OCI-LY1 (cell line): ENCODE data around the gene CCL26.

Experiments used
- H2AFZ ChIP-seq: fragments of 200-600 bp; sonication (generic), shearing (Covaris generic); 2 replicates; pipeline ENCODE4 v1.6.0; 2014; ENCODE audit warnings: antibody characterized with exemption, mild to moderate bottlenecking, low read length
- H3F3A ChIP-seq: fragments of 200-600 bp; sonication (generic), shearing (Covaris generic); 2 replicates; pipeline ENCODE4 v1.6.0; 2014; ENCODE audit warnings: mild to moderate bottlenecking, antibody characterized with exemption, low read length, moderate library complexity; ENCODE audit not compliant: insufficient read depth
- H3K27ac ChIP-seq: fragments of 200-600 bp; sonication (generic); 2 replicates; pipeline ENCODE4 v1.5.1; 2014; ENCODE audit warnings: low read length, mixed run types, mild to moderate bottlenecking, low read depth; ENCODE audit not compliant: poor library complexity, severe bottlenecking
- H3K27me3 ChIP-seq: fragments of 200-600 bp; sonication (generic); 2 replicates; pipeline ENCODE4 v1.6.0; 2014; ENCODE audit warnings: antibody characterized with exemption, mild to moderate bottlenecking, low read length, moderate library complexity; ENCODE audit not compliant: insufficient read depth
- H3K36me3 ChIP-seq: fragments of 200-600 bp; sonication (generic); 2 replicates; pipeline ENCODE4 v1.6.1; 2014; ENCODE audit warnings: mild to moderate bottlenecking, antibody characterized with exemption, low read length, moderate library complexity, mixed read lengths; ENCODE audit not compliant: insufficient read depth
- H3K4me1 ChIP-seq: fragments of 200-600 bp; sonication (generic); 2 replicates; pipeline ENCODE4 v1.5.1; 2014; ENCODE audit warnings: mild to moderate bottlenecking, low read length, moderate library complexity; ENCODE audit not compliant: insufficient read depth, severe bottlenecking
- H3K4me2 ChIP-seq: fragments of 200-600 bp; sonication (generic), shearing (Covaris generic); 2 replicates; pipeline ENCODE4 v1.6.1; 2014; ENCODE audit warnings: low read length
- H3K4me3 ChIP-seq: fragments of 200-600 bp; sonication (generic); 2 replicates; pipeline ENCODE4 v1.5.1; 2014; ENCODE audit warnings: low read length, low read depth, mild to moderate bottlenecking, mixed read lengths; ENCODE audit not compliant: poor library complexity, severe bottlenecking
- H3K79me2 ChIP-seq: fragments of 200-600 bp; shearing (Covaris generic); 2 replicates; pipeline ENCODE4 v1.6.1; 2016; ENCODE audit warnings: mixed run types, low read length, mixed read lengths; ENCODE audit not compliant: insufficient read depth
- H3K9ac ChIP-seq: fragments of 200-600 bp; sonication (generic), shearing (Covaris generic); 2 replicates; pipeline ENCODE4 v1.6.1; 2014; ENCODE audit warnings: mild to moderate bottlenecking, low read length, mixed read lengths
- H3K9me2 ChIP-seq: fragments of 200-600 bp; sonication (generic), shearing (Covaris generic); 2 replicates; pipeline ENCODE4 v1.6.1; 2014; ENCODE audit warnings: low read depth, mild to moderate bottlenecking, low read length, mixed read lengths
- H3K9me3 ChIP-seq: fragments of 200-600 bp; shearing (Covaris generic); 2 replicates; pipeline ENCODE4 v1.6.1; 2014; ENCODE audit warnings: low read length, mixed read lengths
- H4K20me1 ChIP-seq: fragments of 200-600 bp; sonication (generic), shearing (Covaris generic); 2 replicates; pipeline ENCODE4 v1.6.0; 2016; ENCODE audit warnings: mild to moderate bottlenecking, low read length; ENCODE audit not compliant: insufficient read depth
- EZH2 ChIP-seq: fragments of 200-600 bp; sonication (generic), shearing (Covaris generic); IDR thresholded peaks from 2 replicates; pipeline ENCODE4 v1.8.0; 2017; ENCODE audit warnings: borderline replicate concordance, mixed run types, mild to moderate bottlenecking, antibody characterized with exemption, low read length, moderate library complexity, mixed read lengths
- TF ChIP-seq, protein P1 (sequence below): fragments of 200-600 bp; sonication (generic), shearing (Covaris generic); IDR thresholded peaks from 2 replicates; pipeline ENCODE4 v1.5.1; 2017; ENCODE audit warnings: mild to moderate bottlenecking, antibody characterized with exemption, low read length, moderate library complexity, mixed read lengths

CCL26 gene

DNA sequence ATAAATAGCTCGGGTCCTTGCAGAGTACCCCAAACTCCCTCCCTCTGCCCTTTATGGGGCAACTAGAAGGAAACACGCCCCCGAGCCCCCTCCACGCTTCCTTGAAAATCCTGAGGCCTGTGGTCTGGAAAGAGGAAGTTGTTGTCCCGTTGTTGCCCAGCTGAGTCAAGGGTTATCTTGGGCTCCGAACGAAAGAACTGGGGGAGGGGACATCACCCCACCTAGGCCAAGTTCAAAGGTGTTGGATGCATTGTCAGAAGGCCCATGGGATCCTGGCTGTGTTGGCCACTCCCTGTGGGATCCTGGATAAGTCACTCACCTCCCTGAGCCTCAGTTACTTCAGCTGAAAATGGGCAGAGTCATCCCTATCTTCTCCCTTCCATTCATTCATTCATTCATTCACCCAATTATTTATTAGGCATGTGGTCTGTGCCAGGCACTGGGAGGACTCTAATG, 41.8 kb upstream of the CCL26 start, which contains the start of gene CCL24:
TSS of gene CCL24 (minus strand) at position 26 of the 456 bp plus-strand sequence. CDS start 91 bp downstream, outside the sequence.
- Histone ChIP-seq H3K4me1 (no peaks in the 10 kb centered on the region), H3K36me3 (no peaks in the 10 kb centered on the region), H3K4me3 (no peak within 1 kb of the TSS), H3K9me2 (no peaks in the 10 kb centered on the region), H3K27me3 (no peaks in the 10 kb centered on the region), H3K9me3 (no peaks in the 10 kb centered on the region), H3F3A (no peaks in the 10 kb centered on the region), H3K9ac (no peak within 1 kb of the TSS), H3K27ac (no peak within 1 kb of the TSS), H3K4me2 (no peak within 1 kb of the TSS), H3K79me2 (no peaks in the 10 kb centered on the region), H4K20me1 (no peaks in the 10 kb centered on the region), H2AFZ (no peak within 1 kb of the TSS)
- TF ChIP-seq, protein P1, sequence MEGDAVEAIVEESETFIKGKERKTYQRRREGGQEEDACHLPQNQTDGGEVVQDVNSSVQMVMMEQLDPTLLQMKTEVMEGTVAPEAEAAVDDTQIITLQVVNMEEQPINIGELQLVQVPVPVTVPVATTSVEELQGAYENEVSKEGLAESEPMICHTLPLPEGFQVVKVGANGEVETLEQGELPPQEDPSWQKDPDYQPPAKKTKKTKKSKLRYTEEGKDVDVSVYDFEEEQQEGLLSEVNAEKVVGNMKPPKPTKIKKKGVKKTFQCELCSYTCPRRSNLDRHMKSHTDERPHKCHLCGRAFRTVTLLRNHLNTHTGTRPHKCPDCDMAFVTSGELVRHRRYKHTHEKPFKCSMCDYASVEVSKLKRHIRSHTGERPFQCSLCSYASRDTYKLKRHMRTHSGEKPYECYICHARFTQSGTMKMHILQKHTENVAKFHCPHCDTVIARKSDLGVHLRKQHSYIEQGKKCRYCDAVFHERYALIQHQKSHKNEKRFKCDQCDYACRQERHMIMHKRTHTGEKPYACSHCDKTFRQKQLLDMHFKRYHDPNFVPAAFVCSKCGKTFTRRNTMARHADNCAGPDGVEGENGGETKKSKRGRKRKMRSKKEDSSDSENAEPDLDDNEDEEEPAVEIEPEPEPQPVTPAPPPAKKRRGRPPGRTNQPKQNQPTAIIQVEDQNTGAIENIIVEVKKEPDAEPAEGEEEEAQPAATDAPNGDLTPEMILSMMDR, result no peak
- no peak for TF ChIP-seq EZH2

DNA sequence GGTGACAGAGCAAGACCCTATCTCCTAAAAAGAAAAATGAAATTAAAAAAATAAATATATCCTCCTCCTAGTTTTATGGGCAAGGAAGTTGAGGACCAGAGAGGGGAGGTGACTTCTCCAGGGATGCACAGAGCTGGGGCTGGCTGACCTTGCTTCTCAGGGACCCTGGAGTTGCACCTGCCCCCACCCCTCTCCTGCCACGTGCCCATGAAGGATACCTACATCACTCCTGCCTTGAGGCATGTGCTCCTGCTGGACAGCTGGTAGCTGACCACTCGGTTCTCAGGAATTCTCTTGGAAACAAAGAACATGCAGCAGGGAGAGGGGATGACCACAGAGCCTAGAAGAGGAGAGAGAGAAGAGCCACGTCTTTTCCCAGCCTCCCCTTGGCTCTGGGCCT, 41.1 kb upstream of the CCL26 start:
- Histone ChIP-seq H3K9me3 (no peaks in the 10 kb centered on the region), H3K36me3 (no peaks in the 10 kb centered on the region), H4K20me1 (no peaks in the 10 kb centered on the region), H3K9me2 (no peaks in the 10 kb centered on the region), H3K4me3 (no peak overlapping the region), H3K27me3 (no peaks in the 10 kb centered on the region), H3F3A (no peaks in the 10 kb centered on the region), H3K4me2 (no peak overlapping the region), H3K9ac (no peak overlapping the region), H3K27ac (no peak overlapping the region), H2AFZ (no peak overlapping the region), H3K4me1 (no peaks in the 10 kb centered on the region), H3K79me2 (no peaks in the 10 kb centered on the region)
- TF ChIP-seq EZH2, result no peak
- TF ChIP-seq, protein P1, result no peak

DNA sequence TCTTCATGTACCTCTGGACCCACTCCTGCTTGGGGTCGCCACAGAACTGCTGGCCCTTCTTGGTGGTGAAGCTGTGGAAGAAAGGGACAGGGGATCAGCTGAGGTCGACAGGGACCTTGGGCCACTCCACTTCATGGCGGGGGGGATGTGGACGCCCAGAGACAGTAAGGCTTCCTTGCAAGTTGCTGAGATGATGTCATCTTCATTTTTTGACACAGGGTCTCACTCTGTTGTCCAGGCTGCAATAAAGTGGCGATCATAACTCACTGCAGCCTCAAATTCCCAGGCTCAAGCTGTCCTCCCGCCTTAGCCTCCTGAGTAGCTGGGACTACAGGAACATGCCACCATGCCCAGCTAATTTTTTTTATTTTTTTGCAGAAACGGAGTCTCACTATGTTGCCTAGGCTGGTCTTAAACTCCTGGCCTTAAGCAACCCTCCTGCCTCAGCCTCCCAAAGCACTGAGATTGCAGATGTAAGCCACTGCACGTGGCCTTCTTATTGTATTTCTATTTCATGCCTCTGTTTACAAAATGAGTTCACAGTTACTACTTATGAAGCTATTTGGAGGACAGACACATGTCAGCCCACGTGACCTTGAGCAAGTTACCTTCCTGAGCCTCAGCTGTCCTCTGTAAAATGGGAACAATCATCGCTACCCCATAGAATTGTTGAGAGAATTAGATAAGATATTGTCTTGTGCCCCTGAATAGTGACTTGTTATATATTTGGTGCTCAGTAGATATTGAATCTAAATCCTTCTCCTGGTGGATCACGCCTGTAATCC, 40.1 kb upstream of the CCL26 start:
- H3K27me3 ChIP-seq, result peaks cover 3% of the 10 kb centered on the region; the same call in 1 of the 2 replicates

More for the DNA sequence above, 40.1 kb upstream of the CCL26 start:
- H3K4me2 ChIP-seq, result no peak overlapping the region
- H3K36me3 ChIP-seq, result no peaks in the 10 kb centered on the region
- H3K79me2 ChIP-seq, result no peaks in the 10 kb centered on the region
- H3K27ac ChIP-seq, result no peak overlapping the region
- H2AFZ ChIP-seq, result no peak overlapping the region
- H3K9me3 ChIP-seq, result peaks cover under 1% of the 10 kb centered on the region; the same call in 1 of the 2 replicates
- TF ChIP-seq EZH2, result no peak
- TF ChIP-seq, protein P1, result no peak
- H4K20me1 ChIP-seq, result no peaks in the 10 kb centered on the region
- H3F3A ChIP-seq, result no peaks in the 10 kb centered on the region
- no peaks in the 10 kb centered on the region for H3K9me2 ChIP-seq
- no peak overlapping the region for H3K9ac ChIP-seq
- H3K4me1 ChIP-seq, result no peaks in the 10 kb centered on the region
- H3K4me3 ChIP-seq, result no peak overlapping the region
